Inflammatory macrophage treated with lipopolysaccharide for 1 hour (primary cell): ENCODE measurements around the gene USO1.
"Not testable (repeated sequence)": the region's sequence is repeated elsewhere in the genome, so short reads cannot be mapped to it uniquely, and the experiment has no call there.

Source experiments
- DNase-seq, 2 donors: peaks; one replicate each; pipeline ENCODE4 v3.0.0-alpha.2; 2020 to 2022

The USO1 gene

GRCh38 chr4:75724066-75724866 lies at the start of gene USO1:
Gene USO1, plus strand, starts transcription at chr4:75724577. Its CDS starts 243 bp downstream, at chr4:75724820.
- DNase-seq = peak; percentile 98 to 99

- no peak for DNase-seq
These were observed 49.3 kb upstream of the USO1 start for GRCh38 chr4:75675004-75675531.

DNA sequence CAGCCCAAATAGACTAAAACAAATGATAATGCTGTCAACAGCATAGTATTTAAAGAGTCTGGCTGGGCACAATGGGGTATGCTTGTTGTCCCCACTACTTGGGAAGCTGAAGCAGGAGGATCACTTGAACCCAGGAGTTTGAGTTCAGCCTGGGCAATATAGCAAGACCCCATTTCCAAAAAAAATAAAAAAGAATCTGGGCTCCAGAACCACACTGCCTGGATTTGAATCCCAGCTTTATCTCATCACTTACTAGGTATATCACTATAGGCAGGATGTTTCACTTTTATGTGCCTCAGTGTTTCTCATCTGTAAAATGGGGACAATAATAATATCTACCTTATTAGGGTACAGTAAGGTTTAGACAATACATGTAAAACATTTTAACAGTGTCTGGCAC lies 45.9 kb upstream of the USO1 start:
- DNase-seq = no peak

GRCh38 chr4:75678965-75679364 lies 45.4 kb upstream of the USO1 start:
- DNase-seq = no peak

GRCh38 chr4:75679876-75680575 lies 44.4 kb upstream of the USO1 start:
- no peak for DNase-seq

DNA sequence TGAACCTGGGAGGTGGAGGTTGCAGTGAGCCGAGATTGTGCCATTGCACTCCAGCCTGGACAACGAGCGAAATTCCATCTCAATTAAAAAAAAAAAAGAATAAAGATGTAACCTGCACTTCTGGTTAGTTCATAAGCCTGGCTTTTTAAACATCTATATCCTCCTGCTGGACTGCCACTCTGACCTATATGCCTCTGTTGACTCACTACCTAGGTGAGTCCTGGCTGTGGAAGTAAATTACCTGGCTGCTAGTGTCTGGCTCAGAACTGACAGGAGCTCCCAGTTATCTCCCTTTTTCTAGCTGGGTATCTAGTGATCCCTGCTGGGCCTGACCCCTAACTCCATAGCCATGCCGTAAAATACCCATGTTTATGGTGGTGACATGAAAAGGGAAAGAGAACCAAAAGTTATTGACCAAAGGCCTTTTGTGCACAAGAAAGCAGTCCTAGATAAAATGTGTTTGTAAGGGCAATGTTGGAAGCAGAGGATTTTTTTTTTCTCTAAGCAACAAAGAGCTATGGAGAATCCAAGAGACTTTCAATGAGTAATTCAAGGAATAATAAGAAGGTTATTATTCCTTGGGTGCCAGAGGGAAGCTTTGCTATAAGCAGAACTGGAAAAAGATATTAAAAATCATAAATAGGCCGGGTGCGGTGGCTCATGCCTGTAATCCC lies 40.8 kb upstream of the USO1 start:
- DNase-seq = no peak

DNA sequence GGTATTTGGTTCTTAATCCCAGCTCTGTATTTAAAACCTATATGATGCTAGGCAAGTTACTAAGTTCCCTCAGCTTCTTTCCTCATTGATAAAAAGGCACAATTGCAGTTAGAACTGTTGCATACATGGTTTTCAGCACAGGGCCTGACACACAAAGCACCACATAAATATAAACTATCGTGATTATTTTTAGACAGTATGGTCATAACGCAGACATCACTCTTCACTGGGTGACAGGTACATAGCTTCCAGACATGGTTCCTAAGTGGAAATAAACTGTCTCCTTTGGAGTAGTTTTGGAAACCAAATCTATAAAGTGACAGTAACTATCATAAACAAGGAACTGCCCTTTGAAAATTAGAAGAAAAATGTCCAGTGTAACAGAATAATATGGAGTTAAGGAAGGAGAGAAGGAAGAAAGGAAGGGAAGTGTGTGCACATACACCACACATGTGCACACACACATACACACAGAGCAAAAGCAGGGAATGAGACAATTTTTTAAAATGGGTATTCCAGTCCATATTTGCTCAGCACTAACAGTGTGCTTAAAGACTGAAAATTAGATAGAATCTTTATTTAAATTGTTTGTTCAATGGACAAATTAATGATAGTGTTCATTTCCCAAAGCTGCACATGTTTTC lies 38.7 kb upstream of the USO1 start:
- no peak for DNase-seq

DNA sequence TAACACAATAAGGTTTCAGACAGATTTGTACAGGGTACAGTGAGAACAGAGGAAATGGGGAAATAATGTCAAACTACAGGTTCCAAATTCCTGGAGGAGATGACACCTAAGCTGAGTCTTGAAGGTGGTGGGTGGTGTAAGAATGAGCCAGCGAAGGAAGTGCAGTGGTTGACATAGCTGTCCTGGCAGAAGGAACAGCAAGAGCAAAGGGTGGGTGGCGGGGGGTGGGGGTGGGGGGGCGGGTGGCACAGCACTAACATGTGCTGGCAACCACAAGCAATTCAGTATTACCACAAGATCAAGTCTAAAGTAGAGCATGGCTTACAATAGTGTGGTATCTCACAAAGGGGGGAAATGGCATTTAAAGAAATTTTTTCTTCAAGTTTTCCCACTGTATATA lies 38.0 kb upstream of the USO1 start:
- DNase-seq = no peak

DNA sequence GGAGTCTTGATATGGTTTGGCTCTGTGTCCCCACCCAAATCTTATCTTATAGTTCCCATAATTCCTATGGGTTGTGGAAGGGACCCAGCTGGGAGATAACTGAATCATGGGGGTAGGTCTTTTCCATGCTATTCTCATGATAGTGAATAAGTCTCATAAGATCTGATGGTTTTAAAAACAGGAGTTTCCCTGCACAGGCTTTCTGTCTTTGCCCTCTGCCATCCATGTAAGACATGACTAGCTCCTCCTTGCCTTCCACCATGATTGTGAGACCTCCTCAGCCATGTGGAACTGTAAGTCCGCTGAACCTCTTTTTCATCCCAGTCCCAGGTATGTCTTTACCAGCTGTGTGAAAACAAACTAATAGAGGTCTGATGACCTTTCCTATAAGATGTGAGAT lies 37.3 kb upstream of the USO1 start:
- peak in 1 of 2 donors; percentile 35 for DNase-seq

DNA sequence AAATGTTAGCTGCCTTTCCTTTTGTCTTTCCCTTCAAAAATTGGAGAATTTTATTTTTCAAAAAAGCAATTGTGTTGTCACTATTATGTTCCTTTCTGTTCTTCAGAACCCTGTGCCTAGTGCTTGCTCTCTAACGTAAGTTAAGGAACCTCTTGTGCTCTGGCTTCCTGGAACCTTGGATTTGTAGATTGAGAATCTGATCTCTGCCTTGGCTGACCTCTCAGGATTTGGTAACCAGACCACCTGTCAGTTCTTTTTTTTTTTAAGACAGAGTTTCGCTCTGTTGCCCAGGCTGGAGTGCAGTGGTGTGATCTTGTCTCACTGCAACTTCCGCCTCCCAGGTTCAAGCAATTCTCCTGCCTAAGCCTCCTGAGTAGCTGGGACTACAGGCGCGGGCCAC lies 32.3 kb upstream of the USO1 start:
- not testable (repeated sequence) for DNase-seq

DNA sequence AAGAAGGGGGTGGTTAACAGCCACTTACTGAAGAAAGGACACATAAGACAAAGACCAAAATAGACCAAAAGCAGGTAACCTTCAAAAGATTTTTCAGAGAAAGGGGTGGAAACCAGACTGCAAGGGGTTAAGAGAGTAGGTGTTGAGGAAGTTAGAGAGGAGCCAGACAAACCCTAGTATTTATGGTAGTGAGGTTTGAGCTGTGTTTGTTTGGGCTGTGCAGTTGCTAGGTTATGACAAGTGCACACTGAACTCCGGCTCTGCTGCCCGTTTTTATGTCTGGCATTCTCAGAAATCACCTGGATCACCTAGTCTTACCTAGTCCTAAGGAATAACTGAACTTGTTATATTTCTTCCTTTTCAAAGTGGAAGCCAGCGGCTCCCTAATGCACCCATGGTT lies 28.3 kb upstream of the USO1 start:
- peak; percentile 31 to 60 for DNase-seq

- no peak for DNase-seq
These were observed 27.8 kb upstream of the USO1 start for GRCh38 chr4:75696581-75696980.

GRCh38 chr4:75698162-75698962 lies 26.0 kb upstream of the USO1 start:
- peak; percentile 73 to 89 for DNase-seq

- DNase-seq = no peak
These were observed 25.5 kb upstream of the USO1 start for GRCh38 chr4:75698963-75699228.

- DNase-seq = peak in 1 of 2 donors; percentile 13
These were observed 25.1 kb upstream of the USO1 start for GRCh38 chr4:75699299-75699698.

- DNase-seq = no peak
These were observed 21.4 kb upstream of the USO1 start for GRCh38 chr4:75702919-75703411.

- no peak for DNase-seq
These were observed 19.0 kb upstream of the USO1 start for GRCh38 chr4:75705198-75705977.

DNA sequence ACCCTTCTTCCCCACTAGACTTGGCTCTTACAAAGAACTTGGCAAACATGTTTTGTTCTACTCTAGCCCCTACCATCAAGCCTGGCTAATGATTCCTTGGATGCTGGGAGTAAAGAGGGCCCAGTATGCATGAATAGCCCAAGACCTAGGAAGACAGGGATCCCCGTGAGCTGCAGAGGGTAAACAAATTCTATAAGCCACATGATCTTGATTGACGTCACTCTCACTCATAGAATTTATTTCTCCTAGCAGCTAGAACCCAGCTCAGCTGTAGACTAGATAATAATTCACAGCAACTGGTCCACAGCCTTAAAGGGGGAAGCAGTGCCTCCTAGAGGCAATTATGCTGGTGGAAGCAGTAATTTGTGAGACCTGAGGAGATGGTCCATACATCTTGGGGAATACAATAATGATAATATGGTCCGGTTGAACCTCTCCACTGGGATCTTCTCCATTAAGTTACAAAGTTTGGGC lies 16.1 kb upstream of the USO1 start:
- DNase-seq = peak in 1 of 2 donors; percentile 62

DNA sequence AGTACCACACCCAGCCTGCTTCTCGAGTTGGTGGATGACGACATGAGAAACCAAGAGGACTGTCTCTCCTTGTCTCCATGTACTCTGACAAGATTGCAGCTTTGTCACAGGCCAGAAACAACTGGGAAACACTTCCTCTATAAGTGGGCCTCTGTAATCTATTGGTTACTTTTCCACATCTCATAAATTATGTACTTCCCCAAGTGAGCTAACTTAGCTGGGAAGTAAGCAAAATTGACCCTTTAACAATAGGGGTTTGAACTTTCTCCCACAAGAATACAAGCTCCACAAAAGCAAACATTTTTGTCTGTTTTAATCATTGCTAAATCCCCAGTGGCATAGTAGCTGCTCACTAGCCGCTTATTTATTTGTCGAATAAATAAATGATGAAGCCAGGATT lies 14.1 kb upstream of the USO1 start:
- peak; percentile 80 to 96 for DNase-seq

DNA sequence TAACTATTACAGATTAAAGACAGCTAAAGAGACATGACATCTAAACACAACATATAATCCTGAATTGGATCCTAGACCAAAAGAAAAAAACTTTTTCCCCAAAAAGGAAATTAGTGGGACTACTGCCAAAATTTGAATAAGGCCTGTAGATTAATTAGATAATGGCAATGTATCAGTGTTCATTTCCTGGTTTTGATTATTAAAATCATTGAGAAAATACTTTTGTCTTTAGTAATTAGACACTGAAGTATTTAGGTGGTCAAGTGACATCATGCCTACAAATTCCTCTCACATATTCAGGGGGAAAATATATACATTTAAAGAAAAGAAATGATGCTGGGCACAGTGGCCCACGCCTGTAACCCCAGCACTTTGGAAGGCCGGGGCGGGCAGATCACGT lies 10.4 kb upstream of the USO1 start:
- DNase-seq = no peak

GRCh38 chr4:75714704-75715103 lies 9.7 kb upstream of the USO1 start:
- no peak for DNase-seq
